Peyer's patch (tissue), 4 donors: ENCODE results near the gene CFAP206. TPM values are rescaled to one million over a fixed set of nuclear protein-coding genes. Genes with fewer than 3 reads are reported as not detected.

Experiments
- DNase-seq, 3 donors: peaks; one replicate each; pipeline ENCODE4 v3.0.0-alpha.2; 2017 to 2019
- H3K27ac ChIP-seq, 4 donors: fragments of 200-600 bp; sonication (generic); one replicate each; pipeline ENCODE4 v1.5.1; 2016 to 2019
- H3K27me3 ChIP-seq, 2 donors: fragments of 200-600 bp; sonication (generic); one replicate each; pipeline ENCODE4 v1.5.1; 2019
- H3K36me3 ChIP-seq, 3 donors: fragments of 200-600 bp; sonication (generic); one replicate each; pipeline ENCODE4 v1.5.1; 2016 to 2019
- H3K4me1 ChIP-seq, 4 donors: fragments of 200-600 bp; sonication (generic); one replicate each; pipeline ENCODE4 v1.5.1; 2016 to 2019
- H3K4me3 ChIP-seq, 4 donors: fragments of 200-600 bp; sonication (generic); 1 replicate in 3 of 4; 2 replicates in 1 of 4; pipeline ENCODE4 v1.5.1; 2016 to 2019; ENCODE audit warnings: mild to moderate bottlenecking in 1 of 4
- H3K9me3 ChIP-seq, 4 donors: fragments of 200-600 bp; sonication (generic); one replicate each; pipeline ENCODE4 v1.5.1; 2016 to 2019; ENCODE audit warnings: mild to moderate bottlenecking in 1 of 4
- CTCF ChIP-seq, 6 experiments: fragments of 450-650 bp in 4 of 6; fragments of 200-600 bp in 2 of 6; sonication (generic) in 1 of 6; IDR thresholded peaks; one replicate each; pipeline ENCODE4 v1.5.1; 2017 to 2019; ENCODE audit warnings: antibody characterized with exemption in 6 of 6, mild to moderate bottlenecking in 3 of 6, moderate library complexity in 1 of 6
- POLR2A ChIP-seq, 2 donors: fragments of 450-650 bp; IDR thresholded peaks; one replicate each; pipeline ENCODE4 v1.5.1; 2017; ENCODE audit warnings: antibody characterized with exemption in 2 of 2, mild to moderate bottlenecking in 2 of 2, moderate library complexity in 2 of 2
- total RNA-seq, 4 donors: library from RNA; depleted of rRNA; stranded (reverse); fragments of >200 nt; gene quantifications; one replicate each; pipeline ENCODE4 v1.1.0, GENCODE V29; 2016

The CFAP206 gene
- total RNA-seq, 4 donors from 2014 or later = not detected

GRCh38 chr6:87426789-87427188 lies 19.0 kb downstream of the CFAP206 start:
- no peaks in the 10 kb centered on the region for H3K4me1 ChIP-seq
- no peak for DNase-seq
- H3K27ac ChIP-seq = no peak overlapping the region
- no peaks in the 10 kb centered on the region for H3K9me3 ChIP-seq
- no peaks in the 10 kb centered on the region for H3K36me3 ChIP-seq
- H3K27me3 ChIP-seq = no peaks in the 10 kb centered on the region
- no peak for TF ChIP-seq CTCF (IDR thresholded peaks at IDR 0.05)
- TF ChIP-seq POLR2A (IDR thresholded peaks at IDR 0.05) = no peak
- no peak overlapping the region for H3K4me3 ChIP-seq

DNA sequence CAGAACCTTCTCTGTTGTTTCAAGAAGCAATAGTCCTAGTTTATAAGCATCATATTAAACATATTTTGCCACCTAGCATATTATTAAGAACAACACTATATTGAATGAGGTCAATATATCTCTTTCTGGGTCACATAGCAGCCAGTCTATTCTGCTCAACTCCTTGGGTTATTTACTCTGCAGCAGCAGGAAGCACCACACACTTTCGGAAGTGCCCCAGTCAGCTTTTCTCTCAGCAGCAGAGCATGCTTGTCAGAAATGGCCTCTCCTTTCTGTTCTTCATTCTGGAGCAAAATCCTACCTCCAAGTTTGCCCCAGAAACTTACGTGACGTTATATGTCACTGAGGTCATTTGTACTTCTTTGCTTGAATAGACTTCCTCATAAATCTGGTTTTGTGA lies 22.7 kb downstream of the CFAP206 start:
- DNase-seq = no peak
- no peak for TF ChIP-seq POLR2A (IDR thresholded peaks at IDR 0.05)
- no peaks in the 10 kb centered on the region for H3K27me3 ChIP-seq

DNA sequence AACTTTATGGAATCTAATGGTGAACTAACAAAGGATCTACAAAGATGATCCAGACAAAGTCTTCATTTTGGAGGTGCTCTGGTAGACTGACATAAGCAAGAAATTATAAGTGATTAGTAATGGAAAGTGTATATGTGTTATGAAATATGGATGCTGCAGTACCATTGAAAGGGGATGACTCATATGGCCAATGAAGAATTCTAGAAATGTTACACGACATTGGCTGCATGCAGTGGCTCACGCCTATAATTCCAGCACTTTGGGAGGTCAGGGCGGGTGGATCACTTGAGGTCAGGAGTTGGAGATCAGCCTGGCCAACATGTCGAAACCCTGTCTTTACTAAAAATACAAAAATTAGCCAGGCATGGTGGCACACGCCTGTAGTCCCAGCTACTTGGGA lies 23.5 kb downstream of the CFAP206 start:
- H3K4me1 ChIP-seq = no peaks in the 10 kb centered on the region
- no peak overlapping the region for H3K27ac ChIP-seq
- TF ChIP-seq POLR2A (IDR thresholded peaks at IDR 0.05) (no peak), CTCF (IDR thresholded peaks at IDR 0.05) (no peak)
- H3K36me3 ChIP-seq = no peaks in the 10 kb centered on the region
- no peak overlapping the region for H3K4me3 ChIP-seq
- no peak for DNase-seq
- H3K9me3 ChIP-seq = no peaks in the 10 kb centered on the region
- H3K27me3 ChIP-seq = no peaks in the 10 kb centered on the region

More for the DNA sequence above, 22.7 kb downstream of the CFAP206 start:
- Histone ChIP-seq H3K9me3 (no peaks in the 10 kb centered on the region), H3K4me1 (no peaks in the 10 kb centered on the region), H3K36me3 (no peaks in the 10 kb centered on the region), H3K27ac (no peak overlapping the region), H3K4me3 (no peak overlapping the region)

DNA sequence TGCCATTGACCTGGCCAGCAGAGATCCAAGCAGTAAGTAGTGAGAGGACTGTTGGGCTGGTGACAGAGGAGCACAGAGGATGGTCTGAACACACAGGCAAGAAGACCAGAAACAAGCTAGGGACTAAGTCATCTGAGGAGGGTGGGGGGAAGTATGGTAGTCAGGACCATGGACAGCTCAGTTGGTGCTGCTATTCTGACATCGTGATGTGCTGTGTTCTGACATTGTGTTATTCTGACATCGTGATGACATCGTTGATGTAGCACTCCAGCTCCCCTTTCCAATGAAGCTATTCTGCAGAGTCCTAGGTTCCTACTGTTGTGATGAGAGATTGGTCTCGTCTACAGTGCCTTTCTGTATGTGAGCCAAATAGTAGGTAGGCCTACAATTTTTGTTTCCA lies 28.7 kb downstream of the CFAP206 start:
- Histone ChIP-seq H3K27me3 (no peaks in the 10 kb centered on the region), H3K9me3 (no peaks in the 10 kb centered on the region), H3K4me1 (no peaks in the 10 kb centered on the region), H3K4me3 (no peak overlapping the region), H3K36me3 (no peaks in the 10 kb centered on the region), H3K27ac (no peak overlapping the region)
- peak in 1 of 3 donors; percentile 63 for DNase-seq
- no peak for TF ChIP-seq POLR2A (IDR thresholded peaks at IDR 0.05)
- TF ChIP-seq CTCF (IDR thresholded peaks at IDR 0.05) = no peak

DNA sequence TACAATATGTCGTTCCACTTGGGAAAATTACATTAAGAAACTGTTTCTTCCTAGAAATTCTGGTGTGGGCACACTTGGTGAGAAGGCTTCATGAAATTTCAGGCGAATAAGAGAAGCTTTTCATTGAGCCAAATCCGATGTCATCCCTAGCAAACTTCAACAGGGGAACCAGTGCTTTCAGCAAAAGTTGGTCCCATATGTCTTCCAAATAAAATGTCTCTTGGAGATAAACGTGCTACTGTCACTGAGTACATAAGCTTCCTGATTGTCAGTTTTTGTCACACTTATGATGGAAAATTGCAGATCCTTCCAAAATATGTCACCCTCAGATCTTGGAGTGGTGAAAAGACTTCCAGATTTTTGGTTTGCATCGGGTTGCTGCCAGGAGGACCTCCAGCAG lies 33.9 kb downstream of the CFAP206 start:
- Histone ChIP-seq H3K4me1 (no peaks in the 10 kb centered on the region), H3K27me3 (no peaks in the 10 kb centered on the region), H3K4me3 (no peak overlapping the region), H3K9me3 (no peaks in the 10 kb centered on the region), H3K27ac (no peak overlapping the region), H3K36me3 (no peaks in the 10 kb centered on the region)
- no peak for DNase-seq
- no peak for TF ChIP-seq CTCF (IDR thresholded peaks at IDR 0.05)
- TF ChIP-seq POLR2A (IDR thresholded peaks at IDR 0.05) = no peak

GRCh38 chr6:87444362-87444761 lies 36.6 kb downstream of the CFAP206 start:
- Histone ChIP-seq H3K9me3 (no peaks in the 10 kb centered on the region), H3K4me3 (no peak overlapping the region), H3K4me1 (no peaks in the 10 kb centered on the region), H3K36me3 (no peaks in the 10 kb centered on the region), H3K27ac (no peak overlapping the region), H3K27me3 (no peaks in the 10 kb centered on the region)
- no peak for DNase-seq
- TF ChIP-seq CTCF (IDR thresholded peaks at IDR 0.05) (no peak), POLR2A (IDR thresholded peaks at IDR 0.05) (no peak)
